Diencephalon (tissue), 1 donor: ENCODE measurements around the gene DUOXA2. TPM values are rescaled to one million over a fixed set of nuclear protein-coding genes. Genes with fewer than 3 reads are reported as not detected.

Experiments
- total RNA-seq: library from RNA; depleted of rRNA; stranded (reverse); fragments of >200 nt; gene quantifications from one replicate; pipeline ENCODE4 v1.2.3, GENCODE V29; 2014

The DUOXA2 gene
- total RNA-seq: not detected

DNA sequence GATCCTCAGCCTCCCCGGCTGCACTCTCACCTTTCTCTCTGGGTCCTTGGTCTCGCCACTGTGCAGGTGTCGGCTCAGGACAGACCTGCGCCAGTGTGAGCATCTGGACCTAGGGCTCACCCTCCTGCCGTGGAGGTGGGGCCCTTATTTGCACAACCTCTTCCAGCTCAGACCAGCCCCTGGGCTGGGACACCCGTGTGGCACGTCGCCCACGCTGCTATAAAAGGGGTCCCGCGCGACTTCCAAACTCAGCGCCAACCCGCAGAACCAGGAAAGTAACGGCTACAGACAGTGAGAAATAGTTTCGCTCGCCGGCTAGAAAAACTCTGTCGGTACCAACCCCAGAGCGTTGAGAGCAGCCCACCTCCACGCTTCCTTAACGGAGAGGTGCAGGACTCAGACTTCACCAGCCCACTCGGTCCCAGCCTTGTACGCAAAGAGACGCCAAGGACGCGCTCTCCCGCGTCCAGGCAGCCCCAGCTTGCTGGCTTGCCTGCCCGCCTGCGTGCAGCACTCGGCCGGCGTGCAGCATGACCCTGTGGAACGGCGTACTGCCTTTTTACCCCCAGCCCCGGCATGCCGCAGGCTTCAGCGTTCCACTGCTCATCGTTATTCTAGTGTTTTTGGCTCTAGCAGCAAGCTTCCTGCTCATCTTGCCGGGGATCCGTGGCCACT lies at the start of gene DUOXA2, which contains the start of gene DUOX2:
Gene DUOXA2, plus strand, starts transcription at position 251 of the 675 bp plus-strand sequence. Its CDS starts 280 bp downstream, at position 531.
Gene DUOX2, minus strand, starts transcription at position 97 of the 675 bp plus-strand sequence. CDS start 761 bp downstream, outside the sequence.

GRCh38 chr15:45129651-45130129 lies 15.6 kb downstream of the DUOXA2 start, which contains the start of the genes DUOX1 and DUOXA1:
TSS of gene DUOX1 (plus strand) at chr15:45129994. CDS start at chr15:45131967, 1,973 bp downstream.
TSS of gene DUOXA1 (minus strand) at chr15:45129879. CDS start at chr15:45123014, 6,865 bp downstream.

Other genes with a start within 250 kb of the DUOXA2 start
- not detected for gene TERB2, start 157.6 kb upstream of the DUOXA2 start, total RNA-seq
- 9.7 TPM for gene SORD, start 91.1 kb upstream of the DUOXA2 start, total RNA-seq
- gene DUOX2, start 154 bp upstream of the DUOXA2 start, total RNA-seq: under 0.01 TPM
- not detected for gene DUOXA1, start 15.6 kb downstream of the DUOXA2 start, total RNA-seq
- gene DUOX1, start 15.7 kb downstream of the DUOXA2 start, total RNA-seq: under 0.01 TPM
- gene SHF, start 73.6 kb downstream of the DUOXA2 start, total RNA-seq: 32.5 TPM
- gene SLC28A2, start 137.9 kb downstream of the DUOXA2 start, total RNA-seq: not detected